ENCODE data around the gene BUD13. TPM values are rescaled to one million over a fixed set of nuclear protein-coding genes. Genes with fewer than 3 reads are reported as not detected.

BUD13 gene
- total and polyA plus RNA-seq, 2 of the 13 experiments (the other 11 are each of a cell fraction or from before 2014, with no cell fraction given): 13.3 to 25.9 TPM

DNA sequence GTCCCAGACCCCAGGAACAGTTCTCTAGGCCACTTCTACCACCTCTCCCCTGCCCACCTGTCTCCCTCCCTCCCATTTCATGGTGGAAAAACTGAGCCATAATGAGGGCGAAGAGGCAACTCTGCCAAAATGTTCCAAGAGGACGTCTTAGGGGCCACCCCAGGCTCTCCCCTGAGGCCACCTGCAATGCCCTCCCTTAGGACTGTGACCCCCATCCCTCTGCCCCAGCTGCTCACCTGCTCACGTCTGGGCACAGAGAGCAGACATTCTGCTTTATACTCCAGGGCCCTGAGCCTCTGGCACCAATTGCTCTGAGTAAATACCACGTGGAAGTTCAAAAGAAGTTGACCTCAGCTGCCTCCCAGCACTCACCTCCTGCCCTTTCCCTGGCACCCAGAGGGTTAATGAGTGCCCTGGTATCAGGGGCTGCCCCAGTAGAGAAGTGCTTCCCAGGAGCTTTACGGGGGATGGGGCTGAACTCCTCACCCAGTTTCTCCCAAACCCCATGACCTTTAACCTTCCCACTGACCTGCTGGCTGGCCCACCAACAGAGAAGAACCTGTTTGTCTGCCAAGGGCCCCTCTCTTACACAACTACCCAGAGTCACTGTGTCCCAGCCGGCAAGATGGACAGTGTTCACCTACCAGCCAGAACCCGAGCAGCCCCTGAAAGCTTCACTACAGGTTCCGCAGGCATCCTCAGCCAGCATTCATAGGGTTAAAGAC lies 19.5 kb upstream of the BUD13 start (continued):
- TF ChIP-seq SAP130 (CRISPR knock-in tag; IDR thresholded peaks at IDR 0.05; ENCODE audit: low read depth) (0 out of 2 replicates have a peak, but pooled peaks have one; percentile 51), JUN (CRISPR knock-in tag; IDR thresholded peaks at IDR 0.05) (0 out of 2 replicates have a peak, but pooled peaks have one; percentile 40), NCOA1 (CRISPR knock-in tag; IDR thresholded peaks at IDR 0.05) (peak; percentile 73), FOXJ3 (CRISPR knock-in tag; IDR thresholded peaks at IDR 0.05; ENCODE audit: borderline replicate concordance) (peak; percentile 63; the same call in 1 of the 2 replicates), DNMT1 (CRISPR knock-in tag; IDR thresholded peaks at IDR 0.05) (no peak), MIER2 (CRISPR knock-in tag; IDR thresholded peaks at IDR 0.05) (no peak), CREM (IDR thresholded peaks at IDR 0.05) (peak; percentile 76), CREM (CRISPR knock-in tag; IDR thresholded peaks at IDR 0.05) (no peak), DPF2 (CRISPR knock-in tag; IDR thresholded peaks at IDR 0.05; ENCODE audit: borderline replicate concordance, low read depth) (0 out of 2 replicates have a peak, but pooled peaks have one; percentile 14), HIVEP1 (CRISPR knock-in tag; IDR thresholded peaks at IDR 0.05) (peak; percentile 70), ZNF878 (CRISPR knock-in tag; IDR thresholded peaks at IDR 0.05) (0 out of 2 replicates have a peak, but pooled peaks have one; percentile 51), CBX2 (IDR thresholded peaks at IDR 0.05; ENCODE audit: low read depth, low read length) (no peak), CBX2 (CRISPR knock-in tag; IDR thresholded peaks at IDR 0.05; ENCODE audit: low read depth) (no peak), DMAP1 (CRISPR knock-in tag; IDR thresholded peaks at IDR 0.05) (peak; percentile 38; the same call in 1 of the 2 replicates), ASH2L (IDR thresholded peaks at IDR 0.05; ENCODE audit: insufficient read length, low read depth, low read length) (peak; percentile 66), ZNF766 (CRISPR knock-in tag; IDR thresholded peaks at IDR 0.05; ENCODE audit: borderline replicate concordance) (0 out of 2 replicates have a peak, but pooled peaks have one; percentile 34), HMG20B (CRISPR knock-in tag; conservative IDR thresholded peaks at IDR 0.05) (0 out of 2 replicates have a peak, but pooled peaks have one; percentile 47), KLF16 (CRISPR knock-in tag; IDR thresholded peaks at IDR 0.05) (0 out of 4 replicates have a peak, but pooled peaks of 1 of the 2 experiments have one; percentile 37)
- TF ChIP-seq, protein P1, sequence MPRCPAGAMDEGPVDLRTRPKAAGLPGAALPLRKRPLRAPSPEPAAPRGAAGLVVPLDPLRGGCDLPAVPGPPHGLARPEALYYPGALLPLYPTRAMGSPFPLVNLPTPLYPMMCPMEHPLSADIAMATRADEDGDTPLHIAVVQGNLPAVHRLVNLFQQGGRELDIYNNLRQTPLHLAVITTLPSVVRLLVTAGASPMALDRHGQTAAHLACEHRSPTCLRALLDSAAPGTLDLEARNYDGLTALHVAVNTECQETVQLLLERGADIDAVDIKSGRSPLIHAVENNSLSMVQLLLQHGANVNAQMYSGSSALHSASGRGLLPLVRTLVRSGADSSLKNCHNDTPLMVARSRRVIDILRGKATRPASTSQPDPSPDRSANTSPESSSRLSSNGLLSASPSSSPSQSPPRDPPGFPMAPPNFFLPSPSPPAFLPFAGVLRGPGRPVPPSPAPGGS (CRISPR knock-in tag; IDR thresholded peaks at IDR 0.05): peak; percentile 32; the same call in 1 of the 2 replicates
- TF ChIP-seq, protein P2, sequence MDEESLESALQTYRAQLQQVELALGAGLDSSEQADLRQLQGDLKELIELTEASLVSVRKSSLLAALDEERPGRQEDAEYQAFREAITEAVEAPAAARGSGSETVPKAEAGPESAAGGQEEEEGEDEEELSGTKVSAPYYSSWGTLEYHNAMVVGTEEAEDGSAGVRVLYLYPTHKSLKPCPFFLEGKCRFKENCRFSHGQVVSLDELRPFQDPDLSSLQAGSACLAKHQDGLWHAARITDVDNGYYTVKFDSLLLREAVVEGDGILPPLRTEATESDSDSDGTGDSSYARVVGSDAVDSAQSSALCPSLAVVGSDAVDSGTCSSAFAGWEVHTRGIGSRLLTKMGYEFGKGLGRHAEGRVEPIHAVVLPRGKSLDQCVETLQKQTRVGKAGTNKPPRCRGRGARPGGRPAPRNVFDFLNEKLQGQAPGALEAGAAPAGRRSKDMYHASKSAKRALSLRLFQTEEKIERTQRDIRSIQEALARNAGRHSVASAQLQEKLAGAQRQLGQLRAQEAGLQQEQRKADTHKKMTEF (CRISPR knock-in tag; IDR thresholded peaks at IDR 0.05): peak; percentile 66
- TF ChIP-seq, protein P3, sequence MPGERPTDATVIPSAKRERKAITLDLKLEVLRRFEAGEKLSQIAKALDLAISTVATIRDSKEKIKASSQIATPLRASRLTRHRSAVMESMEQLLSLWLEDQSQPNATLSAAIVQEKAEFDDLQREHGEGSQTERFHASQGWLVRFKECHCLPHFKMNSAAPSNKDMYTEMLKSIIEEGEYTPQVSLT (CRISPR knock-in tag; IDR thresholded peaks at IDR 0.05; ENCODE audit: borderline replicate concordance, low read depth): no peak
- TF ChIP-seq, protein P4, sequence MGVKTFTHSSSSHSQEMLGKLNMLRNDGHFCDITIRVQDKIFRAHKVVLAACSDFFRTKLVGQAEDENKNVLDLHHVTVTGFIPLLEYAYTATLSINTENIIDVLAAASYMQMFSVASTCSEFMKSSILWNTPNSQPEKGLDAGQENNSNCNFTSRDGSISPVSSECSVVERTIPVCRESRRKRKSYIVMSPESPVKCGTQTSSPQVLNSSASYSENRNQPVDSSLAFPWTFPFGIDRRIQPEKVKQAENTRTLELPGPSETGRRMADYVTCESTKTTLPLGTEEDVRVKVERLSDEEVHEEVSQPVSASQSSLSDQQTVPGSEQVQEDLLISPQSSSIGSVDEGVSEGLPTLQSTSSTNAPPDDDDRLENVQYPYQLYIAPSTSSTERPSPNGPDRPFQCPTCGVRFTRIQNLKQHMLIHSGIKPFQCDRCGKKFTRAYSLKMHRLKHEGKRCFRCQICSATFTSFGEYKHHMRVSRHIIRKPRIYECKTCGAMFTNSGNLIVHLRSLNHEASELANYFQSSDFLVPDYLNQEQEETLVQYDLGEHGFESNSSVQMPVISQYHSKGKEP (CRISPR knock-in tag; IDR thresholded peaks at IDR 0.05): no peak
- TF ChIP-seq, protein P5, sequence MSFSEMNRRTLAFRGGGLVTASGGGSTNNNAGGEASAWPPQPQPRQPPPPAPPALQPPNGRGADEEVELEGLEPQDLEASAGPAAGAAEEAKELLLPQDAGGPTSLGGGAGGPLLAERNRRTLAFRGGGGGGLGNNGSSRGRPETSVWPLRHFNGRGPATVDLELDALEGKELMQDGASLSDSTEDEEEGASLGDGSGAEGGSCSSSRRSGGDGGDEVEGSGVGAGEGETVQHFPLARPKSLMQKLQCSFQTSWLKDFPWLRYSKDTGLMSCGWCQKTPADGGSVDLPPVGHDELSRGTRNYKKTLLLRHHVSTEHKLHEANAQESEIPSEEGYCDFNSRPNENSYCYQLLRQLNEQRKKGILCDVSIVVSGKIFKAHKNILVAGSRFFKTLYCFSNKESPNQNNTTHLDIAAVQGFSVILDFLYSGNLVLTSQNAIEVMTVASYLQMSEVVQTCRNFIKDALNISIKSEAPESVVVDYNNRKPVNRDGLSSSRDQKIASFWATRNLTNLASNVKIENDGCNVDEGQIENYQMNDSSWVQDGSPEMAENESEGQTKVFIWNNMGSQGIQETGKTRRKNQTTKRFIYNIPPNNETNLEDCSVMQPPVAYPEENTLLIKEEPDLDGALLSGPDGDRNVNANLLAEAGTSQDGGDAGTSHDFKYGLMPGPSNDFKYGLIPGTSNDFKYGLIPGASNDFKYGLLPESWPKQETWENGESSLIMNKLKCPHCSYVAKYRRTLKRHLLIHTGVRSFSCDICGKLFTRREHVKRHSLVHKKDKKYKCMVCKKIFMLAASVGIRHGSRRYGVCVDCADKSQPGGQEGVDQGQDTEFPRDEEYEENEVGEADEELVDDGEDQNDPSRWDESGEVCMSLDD (CRISPR knock-in tag; IDR thresholded peaks at IDR 0.05; ENCODE audit: borderline replicate concordance): peak; percentile 85; the same call in 1 of the 2 replicates

Data from HepG2 (cell line).